Dermis blood vessel endothelial cell (primary cell): Measurements from ENCODE around the gene AGAP2. TPM values are rescaled to one million over a fixed set of nuclear protein-coding genes. Genes with fewer than 3 reads are reported as not detected.

Source experiments
- DNase-seq: peaks from one replicate; pipeline ENCODE4 v3.0.0; 2010
- total RNA-seq: library from RNA; depleted of rRNA; stranded (reverse); fragments of >200 nt; gene quantifications from 2 replicates; pipeline ENCODE4 v1.2.3, GENCODE V29; 2014

The AGAP2 gene
- total RNA-seq, 1 donor from 2014 or later: under 0.01 TPM

- no peak for DNase-seq
Measured at GRCh38 chr12:57752668-57753000, 14.1 kb upstream of the AGAP2 start.

GRCh38 chr12:57751788-57752667, 13.5 kb upstream of the AGAP2 start, which contains the start of gene CDK4:
CDK4 (minus strand) TSS chr12:57752310; CDS start chr12:57751717, 593 bp downstream.
- peak; percentile 100 for DNase-seq

- DNase-seq: no peak
Measured at GRCh38 chr12:57751432-57751787, 12.9 kb upstream of the AGAP2 start.

GRCh38 chr12:57750561-57751431, 12.3 kb upstream of the AGAP2 start:
- DNase-seq: no peak

GRCh38 chr12:57749061-57749460, 10.5 kb upstream of the AGAP2 start:
- no peak for DNase-seq

- no peak for DNase-seq
Measured at GRCh38 chr12:57746025-57746424, 7.5 kb upstream of the AGAP2 start.

GRCh38 chr12:57745485-57745881, 6.9 kb upstream of the AGAP2 start:
- no peak for DNase-seq

- DNase-seq: peak; percentile 99
Measured at GRCh38 chr12:57744777-57745484, 6.4 kb upstream of the AGAP2 start, which contains the start of gene TSPAN31. TSPAN31 (plus strand) TSS chr12:57745039; CDS start chr12:57745155, 116 bp downstream.

GRCh38 chr12:57744194-57744776, 5.7 kb upstream of the AGAP2 start:
- DNase-seq: no peak

- no peak for DNase-seq
Measured at GRCh38 chr12:57743769-57744168, 5.2 kb upstream of the AGAP2 start.

GRCh38 chr12:57741844-57742738, 3.5 kb upstream of the AGAP2 start:
- DNase-seq: no peak

GRCh38 chr12:57741413-57741789, 2.9 kb upstream of the AGAP2 start:
- no peak for DNase-seq

- DNase-seq: peak; percentile 49
Measured at GRCh38 chr12:57740656-57741412, 2.3 kb upstream of the AGAP2 start.

- no peak for DNase-seq
Measured at GRCh38 chr12:57739914-57740538, 1.5 kb upstream of the AGAP2 start.

GRCh38 chr12:57739387-57739786, 845 bp upstream of the AGAP2 start:
- no peak for DNase-seq

- DNase-seq: peak; percentile 25
Measured at GRCh38 chr12:57737467-57738460, 778 bp downstream of the AGAP2 start.

GRCh38 chr12:57736741-57737466, 1.6 kb downstream of the AGAP2 start:
- no peak for DNase-seq
